ENCODE data around the gene GUCY1A2.

Gene GUCY1A2

DNA sequence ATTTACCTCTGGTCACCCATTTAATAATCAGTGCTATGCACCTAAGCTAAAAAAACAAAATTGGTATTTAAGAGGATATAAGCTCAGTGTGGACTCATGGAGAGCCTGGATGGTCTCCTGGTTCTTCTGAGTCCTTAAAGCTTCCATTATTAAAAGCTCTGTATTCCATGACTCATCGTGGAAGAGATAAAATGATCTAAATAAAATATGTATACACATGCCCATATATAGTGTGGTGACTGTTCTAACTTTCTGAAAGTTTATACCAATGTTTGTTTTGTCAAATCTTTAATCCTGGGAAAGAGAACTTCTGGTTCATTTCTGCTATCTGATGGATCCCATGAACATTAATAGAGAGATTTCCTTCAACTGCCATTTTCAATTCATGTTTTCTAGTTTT, 375.9 kb downstream of the GUCY1A2 start:
- DNase-seq (ENCODE audit: low read depth) = no peak
- TF ChIP-seq, protein P1, sequence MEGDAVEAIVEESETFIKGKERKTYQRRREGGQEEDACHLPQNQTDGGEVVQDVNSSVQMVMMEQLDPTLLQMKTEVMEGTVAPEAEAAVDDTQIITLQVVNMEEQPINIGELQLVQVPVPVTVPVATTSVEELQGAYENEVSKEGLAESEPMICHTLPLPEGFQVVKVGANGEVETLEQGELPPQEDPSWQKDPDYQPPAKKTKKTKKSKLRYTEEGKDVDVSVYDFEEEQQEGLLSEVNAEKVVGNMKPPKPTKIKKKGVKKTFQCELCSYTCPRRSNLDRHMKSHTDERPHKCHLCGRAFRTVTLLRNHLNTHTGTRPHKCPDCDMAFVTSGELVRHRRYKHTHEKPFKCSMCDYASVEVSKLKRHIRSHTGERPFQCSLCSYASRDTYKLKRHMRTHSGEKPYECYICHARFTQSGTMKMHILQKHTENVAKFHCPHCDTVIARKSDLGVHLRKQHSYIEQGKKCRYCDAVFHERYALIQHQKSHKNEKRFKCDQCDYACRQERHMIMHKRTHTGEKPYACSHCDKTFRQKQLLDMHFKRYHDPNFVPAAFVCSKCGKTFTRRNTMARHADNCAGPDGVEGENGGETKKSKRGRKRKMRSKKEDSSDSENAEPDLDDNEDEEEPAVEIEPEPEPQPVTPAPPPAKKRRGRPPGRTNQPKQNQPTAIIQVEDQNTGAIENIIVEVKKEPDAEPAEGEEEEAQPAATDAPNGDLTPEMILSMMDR (IDR thresholded peaks at IDR 0.05; ENCODE audit: control insufficient read depth, insufficient read depth, low read depth, low read length, missing control alignments) = no peak

DNA sequence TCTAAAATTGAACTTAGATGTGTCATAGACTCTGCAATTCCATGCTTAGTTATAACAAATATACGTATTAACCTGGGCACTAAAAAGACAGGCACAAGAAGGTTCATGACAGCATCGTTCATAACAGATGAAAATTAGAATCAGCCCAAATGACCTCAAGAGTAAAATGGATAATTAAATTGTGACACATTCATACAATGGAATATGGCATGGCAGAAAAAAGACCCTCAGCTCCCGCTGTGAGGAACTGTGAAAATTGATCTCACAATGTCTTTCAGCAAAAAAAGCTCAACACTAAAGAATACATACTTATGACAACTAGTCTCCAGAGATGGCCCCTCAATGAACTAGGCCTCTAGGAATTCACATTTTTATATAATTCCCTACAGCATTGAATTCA, 386.0 kb downstream of the GUCY1A2 start:
- DNase-seq (ENCODE audit: low read depth) = no peak
- no peak overlapping the region for H3K4me3 ChIP-seq (ENCODE audit: control insufficient read depth, low read depth, low read length)
- TF ChIP-seq, protein P1 (IDR thresholded peaks at IDR 0.05; ENCODE audit: control insufficient read depth, insufficient read depth, low read depth, low read length, missing control alignments) = no peak

More for the DNA sequence above, 375.9 kb downstream of the GUCY1A2 start:
- H3K4me3 ChIP-seq (ENCODE audit: control insufficient read depth, low read depth, low read length) = no peak overlapping the region

DNA sequence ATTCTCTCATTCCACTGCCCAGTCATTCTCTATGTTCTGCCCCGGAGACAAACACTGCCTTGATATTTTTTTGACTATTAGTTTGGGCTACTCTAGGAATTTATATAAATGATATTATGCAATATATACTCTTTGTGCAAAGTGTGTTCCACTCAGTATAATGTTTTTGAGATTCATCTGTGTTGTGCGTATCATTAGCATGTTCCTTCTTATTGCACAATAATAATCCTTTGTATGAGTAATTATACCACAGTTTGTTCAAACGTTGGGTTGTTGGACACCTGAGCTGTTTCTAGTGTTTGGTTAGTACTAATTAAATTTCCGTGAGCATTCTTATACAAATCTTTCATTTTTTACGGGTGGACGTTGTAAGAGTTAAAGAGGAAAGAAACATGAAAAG, 390.6 kb downstream of the GUCY1A2 start:
- DNase-seq (ENCODE audit: low read depth) = no peak
- TF ChIP-seq, protein P1 (IDR thresholded peaks at IDR 0.05; ENCODE audit: control insufficient read depth, insufficient read depth, low read depth, low read length, missing control alignments) = no peak
- no peak overlapping the region for H3K4me3 ChIP-seq (ENCODE audit: control insufficient read depth, low read depth, low read length)

DNA sequence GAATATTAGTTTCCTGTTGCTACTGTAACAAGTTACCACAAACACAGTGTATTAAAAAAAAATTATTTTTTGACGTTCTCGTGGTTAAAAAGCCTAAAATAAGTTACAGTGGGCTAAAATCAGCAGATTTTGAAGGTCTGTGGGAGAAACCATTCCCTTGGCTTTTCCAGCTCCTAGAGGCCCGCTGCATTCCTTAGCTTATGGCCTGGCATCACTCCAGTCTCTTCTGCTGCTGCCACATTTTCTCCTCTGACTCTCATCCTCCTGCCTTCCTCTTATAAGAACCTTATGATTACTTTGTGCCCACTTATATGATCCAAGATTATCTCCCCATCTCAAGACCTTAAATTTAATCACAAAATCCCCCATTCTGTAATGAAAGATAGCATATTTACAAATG, 392.7 kb downstream of the GUCY1A2 start:
- TF ChIP-seq, protein P1 (IDR thresholded peaks at IDR 0.05; ENCODE audit: control insufficient read depth, insufficient read depth, low read depth, low read length, missing control alignments) = no peak
- DNase-seq (ENCODE audit: low read depth) = no peak
- H3K4me3 ChIP-seq (ENCODE audit: control insufficient read depth, low read depth, low read length) = no peak overlapping the region

DNA sequence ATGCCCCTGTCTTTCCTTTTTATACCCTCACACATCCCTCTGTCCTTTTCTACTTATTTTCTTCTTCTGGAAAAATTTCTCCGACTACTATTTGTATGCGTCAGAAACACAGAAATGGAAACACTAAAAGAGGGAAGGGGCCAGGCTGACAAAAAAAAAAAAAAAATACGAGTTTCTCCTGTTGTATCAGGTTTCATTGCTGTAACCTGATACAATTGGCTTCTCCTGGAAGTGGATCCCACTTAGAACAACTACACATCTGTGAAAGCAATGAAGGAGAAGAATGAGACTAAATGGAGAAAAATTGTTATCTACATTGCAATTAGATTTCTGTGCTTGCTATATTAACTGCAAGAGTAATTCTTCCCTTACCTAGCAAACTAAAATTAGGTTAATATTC, 393.9 kb downstream of the GUCY1A2 start:
- no peak overlapping the region for H3K4me3 ChIP-seq (ENCODE audit: control insufficient read depth, low read depth, low read length)
- no peak for DNase-seq (ENCODE audit: low read depth)
- TF ChIP-seq, protein P1 (IDR thresholded peaks at IDR 0.05; ENCODE audit: control insufficient read depth, insufficient read depth, low read depth, low read length, missing control alignments) = no peak

Measured in AG09309 (cell line).